ENCODE data around the gene CCR6.

The CCR6 gene

DNA sequence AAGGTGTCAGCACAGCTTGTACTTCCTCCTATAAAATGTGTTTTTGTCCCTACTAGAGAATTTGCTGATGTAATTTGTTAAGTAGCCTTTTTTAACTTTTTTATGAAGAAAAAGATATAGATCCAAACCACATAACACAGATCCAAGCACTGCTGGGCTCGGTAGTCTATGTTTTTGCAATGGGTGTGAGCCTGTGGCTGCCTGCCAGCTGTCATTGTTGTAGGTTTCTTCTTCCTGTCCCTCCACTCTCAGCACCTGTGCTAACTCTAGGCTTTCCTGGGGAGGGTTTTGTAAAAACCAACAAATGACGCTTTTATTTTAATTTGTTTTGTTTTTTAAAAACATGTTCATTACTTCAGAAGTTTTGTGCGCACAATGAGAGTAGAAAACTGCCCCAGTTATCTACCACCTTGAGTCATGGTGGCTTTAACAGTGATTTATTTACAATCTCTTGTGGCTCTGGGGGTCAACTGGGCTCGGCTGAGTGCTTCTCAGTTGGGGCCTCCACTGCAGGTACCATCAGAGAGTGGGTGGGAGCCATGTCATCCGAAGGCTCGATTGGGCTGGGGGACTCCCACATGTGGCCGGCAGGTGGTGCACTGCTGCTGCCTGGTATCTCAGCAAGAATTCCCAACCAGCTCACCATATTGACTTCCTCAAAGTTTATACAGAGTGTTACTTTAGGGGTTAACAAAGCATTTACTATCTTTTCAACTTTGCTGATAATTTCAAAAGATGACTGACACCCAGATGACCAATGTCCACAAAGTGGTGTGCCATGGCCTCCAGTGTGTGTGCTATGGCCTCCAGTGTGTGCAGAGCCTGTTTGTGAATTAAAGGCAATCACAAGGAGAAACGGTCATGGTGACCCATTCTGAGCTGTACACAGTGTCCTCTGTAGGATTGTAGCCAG lies 3.0 kb upstream of the CCR6 start:
- no peak for DNase-seq (ENCODE audit: low read depth)

DNA sequence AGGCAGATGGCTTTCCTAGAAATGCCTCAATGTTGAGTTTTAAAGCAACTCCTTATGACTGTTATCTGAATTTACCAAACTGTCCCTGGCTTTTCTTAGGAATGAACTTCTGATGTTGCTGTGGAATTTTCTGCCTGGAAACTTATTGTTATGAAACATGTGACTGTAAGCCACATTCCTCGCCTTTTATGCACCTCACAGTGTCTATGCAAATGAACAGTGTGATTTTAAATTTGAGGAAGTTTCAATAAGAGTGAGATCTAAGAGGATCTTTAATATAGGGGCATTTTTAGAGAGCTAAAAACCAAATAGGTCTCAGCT lies 2.4 kb upstream of the CCR6 start:
- DNase-seq (ENCODE audit: low read depth): no peak

DNA sequence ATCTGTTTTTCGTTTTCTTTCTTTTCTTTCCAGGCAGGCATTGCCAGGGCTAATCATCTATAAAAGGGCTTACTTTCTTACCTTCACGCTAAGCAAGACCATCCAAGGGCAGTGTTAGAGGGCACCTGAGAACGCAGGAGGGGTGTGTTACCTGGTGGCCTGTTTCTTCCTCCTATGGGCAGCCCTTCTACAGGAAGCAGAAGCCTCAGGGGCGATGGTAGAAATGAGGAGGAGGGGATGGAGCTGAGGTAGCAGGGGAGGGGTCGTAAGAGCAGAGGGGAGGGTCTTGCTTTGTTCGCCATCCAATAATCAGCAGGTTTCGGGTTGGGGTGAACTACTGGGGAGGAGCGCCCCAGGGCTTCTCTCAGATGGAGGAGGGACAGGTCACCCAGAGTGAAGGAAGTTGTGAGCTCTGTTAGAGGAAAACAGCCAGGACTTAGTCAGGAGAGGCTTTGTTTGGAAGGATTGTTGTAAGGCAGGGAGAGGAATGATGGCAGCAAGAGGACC lies 1.5 kb upstream of the CCR6 start:
- DNase-seq (ENCODE audit: low read depth): no peak

DNA sequence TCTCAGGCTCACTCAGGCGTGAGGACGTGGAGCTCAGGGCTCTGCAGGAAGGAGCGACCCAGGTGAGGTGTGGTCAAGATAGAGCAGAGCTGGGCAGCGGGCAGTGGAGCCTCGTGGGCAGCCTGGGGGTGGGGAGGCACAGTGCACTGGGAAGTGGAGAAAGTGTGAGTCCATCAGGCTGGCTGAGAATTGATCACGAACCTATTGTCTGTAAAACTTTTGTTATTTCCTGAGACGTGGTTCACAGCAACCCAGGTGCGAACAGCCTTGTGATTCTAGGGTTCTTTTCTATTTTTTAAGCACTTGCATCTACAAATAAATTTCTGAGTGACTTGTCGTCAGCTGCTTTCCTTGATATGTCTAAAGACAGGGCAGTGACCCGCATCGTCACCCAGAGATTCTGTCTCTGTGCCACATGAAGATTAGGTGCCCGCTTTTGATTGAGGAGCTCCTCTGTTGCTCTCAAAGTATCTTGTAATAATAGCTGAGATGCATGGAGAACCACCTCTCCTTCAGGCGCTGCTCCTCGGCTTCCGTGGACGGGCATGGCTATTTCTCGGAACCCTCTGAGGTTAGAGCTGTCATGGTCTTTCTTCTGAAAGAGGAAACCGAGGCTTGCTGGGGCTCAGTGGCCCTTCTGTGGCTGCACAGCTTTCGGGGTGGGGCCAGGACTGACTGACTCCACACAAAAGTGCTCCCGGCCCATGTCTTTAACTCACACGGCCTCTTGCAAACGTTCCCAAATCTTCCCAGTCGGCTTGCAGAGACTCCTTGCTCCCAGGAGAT lies 662 bp upstream of the CCR6 start:
- no peak for DNase-seq (ENCODE audit: low read depth)

DNA sequence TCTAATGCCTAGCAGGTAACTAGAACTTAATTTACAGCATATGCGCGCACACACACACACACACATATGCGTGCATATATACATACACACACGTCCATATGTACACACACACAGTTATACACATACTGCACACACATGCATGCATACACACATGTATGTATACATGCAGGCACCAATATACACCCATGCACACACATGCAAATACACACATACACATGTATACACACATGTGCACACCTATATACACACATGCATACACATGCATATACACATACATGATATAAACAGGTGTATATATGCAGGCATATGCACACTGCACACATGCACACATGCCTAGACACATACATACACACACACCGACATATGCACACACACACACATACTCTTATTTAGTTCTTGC lies 1.9 kb downstream of the CCR6 start:
- DNase-seq (ENCODE audit: low read depth): no peak

DNA sequence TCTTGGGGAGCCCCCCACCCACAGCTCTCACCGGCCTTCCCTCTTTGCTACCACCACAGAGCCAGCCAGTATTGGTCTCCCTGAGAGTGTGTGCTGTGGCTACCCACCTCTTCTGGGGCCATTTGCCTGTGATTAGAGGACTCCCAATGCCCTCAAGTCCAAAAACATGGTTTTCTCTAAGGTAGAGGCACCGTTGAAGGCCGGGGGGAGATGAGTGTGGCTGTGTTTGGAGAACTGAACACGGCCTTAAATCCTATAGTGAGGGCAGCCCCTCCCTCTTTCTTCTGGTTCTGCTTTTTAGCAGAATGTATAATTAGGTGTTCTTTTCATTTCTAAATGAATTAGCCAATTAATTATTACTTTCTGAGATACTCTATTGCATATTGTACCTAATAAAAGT lies 2.5 kb downstream of the CCR6 start:
- no peak for DNase-seq (ENCODE audit: low read depth)

DNA sequence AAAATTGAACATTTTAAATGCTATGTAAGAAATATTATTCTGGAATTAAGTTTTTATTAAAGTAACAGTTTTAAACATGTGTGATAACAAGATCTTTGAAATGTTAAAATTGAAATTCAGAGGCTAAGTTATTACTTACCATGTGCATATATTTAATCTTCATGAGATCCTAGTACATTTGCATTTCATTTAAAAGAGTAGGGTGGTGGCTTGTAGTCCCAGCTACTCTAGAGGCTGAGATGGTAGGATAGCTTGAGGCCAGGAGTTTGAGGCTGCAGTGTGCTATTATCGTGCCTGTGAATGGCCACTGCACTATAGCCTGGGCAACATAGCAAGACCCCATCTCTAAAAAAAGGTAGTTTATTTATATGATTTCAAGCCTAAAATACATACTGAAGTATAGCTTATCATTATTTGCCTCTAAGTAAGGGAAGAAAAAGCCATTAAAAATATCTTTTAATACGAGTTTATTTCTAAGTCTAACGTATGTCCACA lies 3.0 kb downstream of the CCR6 start:
- DNase-seq (ENCODE audit: low read depth): no peak

DNA sequence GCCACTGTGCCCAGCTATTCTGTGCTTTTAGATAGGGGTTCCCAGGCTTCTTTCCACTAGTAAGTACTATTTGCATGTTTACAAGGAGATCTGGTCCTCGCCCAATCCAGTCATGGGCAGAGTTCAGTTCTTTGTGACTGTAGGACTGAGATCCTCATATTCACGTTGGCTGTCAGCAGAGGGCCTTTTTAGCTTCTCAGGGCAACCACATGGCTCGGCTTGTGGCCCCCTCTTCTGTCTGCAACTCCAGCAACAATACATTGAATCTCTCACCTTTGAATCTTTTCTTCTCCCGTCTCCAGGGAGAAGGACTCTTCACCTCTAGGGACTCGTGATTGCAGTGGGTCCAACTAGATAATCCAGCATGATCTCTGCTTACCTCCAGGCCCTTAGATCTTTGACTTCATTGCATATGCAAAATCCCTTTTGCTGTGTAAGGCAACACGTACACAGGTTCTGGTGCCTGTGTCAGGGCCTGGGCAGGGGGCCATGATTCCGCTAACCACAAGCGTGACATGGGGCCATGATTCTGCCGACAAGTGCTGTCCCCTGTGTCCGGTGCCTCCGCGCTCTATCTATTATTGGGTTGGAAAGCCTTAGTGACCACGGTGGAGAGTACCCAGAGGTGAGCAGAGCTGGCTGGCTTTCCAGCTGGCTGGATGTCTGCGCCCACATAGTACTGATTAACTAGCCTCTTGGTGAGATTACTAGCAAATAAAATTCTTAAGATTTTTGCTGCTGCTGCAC lies 5.1 kb downstream of the CCR6 start:
- DNase-seq (ENCODE audit: low read depth): no peak

DNA sequence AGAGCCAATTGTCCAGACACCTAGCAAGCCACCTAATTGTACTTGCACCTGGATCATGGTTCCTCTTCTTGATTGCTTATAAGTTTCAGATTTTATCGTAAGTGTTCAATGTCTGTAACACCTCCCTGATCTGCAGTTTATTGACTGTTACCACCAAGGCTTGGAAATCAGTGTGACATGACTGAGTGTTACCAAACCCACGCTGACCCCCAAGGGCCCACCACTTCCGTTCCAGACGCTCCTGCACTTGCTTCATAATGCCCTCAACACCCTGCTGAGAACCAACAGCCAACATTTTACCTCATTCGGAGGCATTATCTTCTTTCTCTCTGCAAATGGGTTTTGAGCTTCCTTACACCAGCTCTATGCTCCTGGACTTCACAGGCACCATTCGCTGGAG lies 6.3 kb downstream of the CCR6 start:
- DNase-seq (ENCODE audit: low read depth): no peak

DNA sequence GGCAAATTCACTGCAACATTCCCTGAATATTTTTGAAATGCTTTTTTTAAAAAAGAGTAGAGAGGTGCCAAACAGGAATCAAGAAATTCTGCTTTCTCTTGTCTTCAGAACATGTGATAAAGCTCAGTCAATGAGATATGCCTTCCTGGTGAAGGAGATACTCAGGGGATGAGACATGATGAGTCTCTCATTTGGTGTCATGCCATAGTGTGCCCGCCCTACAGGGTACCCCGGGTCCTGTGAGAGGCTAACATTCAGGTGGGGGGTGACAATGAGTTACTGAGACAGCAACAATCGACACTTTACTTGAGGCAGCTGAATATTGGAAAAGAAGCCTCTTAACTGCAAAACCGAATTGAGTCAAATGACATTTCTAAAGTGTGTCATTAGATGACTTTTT lies 6.7 kb downstream of the CCR6 start:
- DNase-seq (ENCODE audit: low read depth): no peak

DNA sequence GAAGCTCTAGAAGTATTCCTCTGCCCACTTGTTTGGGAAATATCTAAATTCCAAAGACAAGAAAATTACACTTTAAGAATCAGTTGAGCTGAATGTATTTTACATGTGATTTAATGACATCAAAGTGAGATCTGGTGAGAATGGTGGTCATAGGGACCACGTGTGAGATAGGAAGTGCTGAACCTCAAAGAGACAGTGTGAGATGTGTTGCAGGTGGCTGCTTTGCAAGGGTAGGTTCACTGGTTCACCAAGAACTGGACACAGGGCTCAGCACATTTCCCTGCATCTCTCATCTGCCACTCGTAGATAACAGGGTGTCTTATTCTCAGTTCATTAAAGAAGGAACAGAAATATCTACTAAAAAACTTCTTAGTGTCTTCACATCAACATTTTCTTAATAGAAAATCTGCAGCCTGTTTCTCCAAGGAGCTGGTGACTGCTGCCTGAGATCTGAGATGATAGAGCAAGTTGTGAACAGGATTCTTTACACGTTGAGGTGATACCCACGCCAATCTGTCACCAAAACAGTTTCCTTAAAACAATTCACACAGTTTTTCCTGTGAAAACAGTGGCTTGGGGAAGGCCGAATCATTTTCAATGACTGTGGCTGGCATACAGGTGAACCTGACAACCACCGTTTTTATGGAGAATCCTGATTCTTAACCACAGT lies 7.2 kb downstream of the CCR6 start:
- no peak for DNase-seq (ENCODE audit: low read depth)

DNA sequence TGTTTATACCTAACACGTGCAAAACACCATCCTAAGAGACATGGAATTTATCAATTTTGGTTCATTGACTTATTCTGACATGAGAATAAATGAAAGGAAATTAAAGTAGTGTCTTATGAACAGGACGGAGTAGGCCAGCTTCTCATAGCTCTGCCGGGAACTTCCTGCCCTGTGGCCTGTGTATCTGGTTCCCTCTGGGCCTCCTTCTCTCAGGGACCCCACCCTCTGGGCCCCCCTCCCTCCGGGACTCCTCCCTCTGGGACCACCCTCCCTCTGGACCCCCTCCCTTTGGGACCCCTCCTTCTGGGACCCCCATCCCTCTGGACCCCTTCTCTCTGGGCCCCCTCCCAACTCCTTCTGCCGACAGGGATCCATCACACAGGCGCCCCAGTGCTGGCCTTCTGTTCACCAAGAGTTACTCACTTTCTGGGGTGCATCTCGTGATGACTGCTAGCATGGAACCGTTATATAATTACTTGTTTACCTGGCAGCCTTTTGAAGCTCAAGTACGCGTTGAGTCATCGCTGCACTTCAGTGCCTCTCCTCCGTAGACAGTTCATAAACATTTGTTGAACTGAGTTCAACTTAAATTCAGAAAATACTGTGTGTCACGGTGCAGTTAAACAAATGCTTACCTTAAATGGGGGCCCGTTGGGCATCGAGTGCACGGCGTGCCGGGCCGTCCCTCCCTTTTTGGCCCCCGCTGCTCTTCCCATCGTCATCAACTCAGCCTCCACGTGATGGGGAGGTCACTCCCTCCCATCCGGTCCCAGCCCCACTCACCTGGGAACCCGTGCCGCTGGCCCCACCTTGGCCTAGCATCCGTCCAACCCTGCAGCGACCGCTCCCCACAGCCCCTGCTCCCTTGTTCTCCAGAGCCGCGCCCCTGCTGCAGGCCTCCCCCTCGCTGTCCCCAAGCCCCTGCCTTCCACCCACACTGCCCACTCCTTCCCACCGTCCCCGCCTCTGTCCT lies 8.1 kb downstream of the CCR6 start:
- no peak for DNase-seq (ENCODE audit: low read depth)

DNA sequence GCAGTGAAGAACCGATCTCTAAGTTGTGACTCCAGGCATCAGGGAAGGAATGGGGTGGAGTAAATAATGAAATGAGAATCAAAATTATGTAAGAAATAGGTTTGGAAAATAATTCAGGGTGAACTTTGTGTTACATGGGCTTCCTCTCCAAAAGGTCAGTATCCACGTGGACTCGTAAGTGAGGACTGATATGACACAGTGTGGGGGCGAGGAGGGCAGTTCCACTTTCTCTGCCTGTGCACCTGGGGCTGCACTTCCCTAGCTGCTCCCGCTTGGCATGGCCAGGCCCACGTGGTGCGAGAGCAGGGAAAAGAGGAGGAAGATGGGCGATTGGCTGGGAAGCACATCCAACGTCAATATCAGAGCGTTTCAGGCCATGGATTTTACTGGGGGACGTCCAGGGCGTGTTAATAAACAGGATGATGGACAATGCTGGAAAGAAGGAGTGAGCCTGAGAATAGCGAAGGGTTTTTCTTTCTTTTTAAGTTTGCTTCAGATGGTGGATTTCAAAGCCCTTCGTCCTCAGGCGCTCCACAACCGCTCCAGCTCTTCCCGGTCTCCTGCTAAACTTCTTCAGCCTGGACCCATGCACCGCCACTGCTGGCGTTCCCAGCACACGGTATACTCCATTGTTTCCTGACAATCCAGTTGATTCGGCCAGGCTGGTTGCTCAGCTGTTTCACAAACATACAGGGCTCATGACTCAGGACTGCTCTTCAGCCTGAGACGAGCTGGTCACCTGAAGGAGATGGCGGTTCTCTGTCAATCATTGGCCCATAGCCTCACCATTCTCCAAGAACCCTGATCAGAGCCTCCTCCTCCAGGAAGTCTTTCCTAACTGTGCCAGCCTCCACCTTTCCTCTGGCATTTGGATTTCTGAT lies 11.8 kb downstream of the CCR6 start:
- no peak for DNase-seq (ENCODE audit: low read depth)

DNA sequence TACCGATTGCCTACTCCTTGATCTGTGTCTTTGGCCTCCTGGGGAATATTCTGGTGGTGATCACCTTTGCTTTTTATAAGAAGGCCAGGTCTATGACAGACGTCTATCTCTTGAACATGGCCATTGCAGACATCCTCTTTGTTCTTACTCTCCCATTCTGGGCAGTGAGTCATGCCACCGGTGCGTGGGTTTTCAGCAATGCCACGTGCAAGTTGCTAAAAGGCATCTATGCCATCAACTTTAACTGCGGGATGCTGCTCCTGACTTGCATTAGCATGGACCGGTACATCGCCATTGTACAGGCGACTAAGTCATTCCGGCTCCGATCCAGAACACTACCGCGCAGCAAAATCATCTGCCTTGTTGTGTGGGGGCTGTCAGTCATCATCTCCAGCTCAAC lies 13.5 kb downstream of the CCR6 start:
- DNase-seq (ENCODE audit: low read depth): no peak

DNA sequence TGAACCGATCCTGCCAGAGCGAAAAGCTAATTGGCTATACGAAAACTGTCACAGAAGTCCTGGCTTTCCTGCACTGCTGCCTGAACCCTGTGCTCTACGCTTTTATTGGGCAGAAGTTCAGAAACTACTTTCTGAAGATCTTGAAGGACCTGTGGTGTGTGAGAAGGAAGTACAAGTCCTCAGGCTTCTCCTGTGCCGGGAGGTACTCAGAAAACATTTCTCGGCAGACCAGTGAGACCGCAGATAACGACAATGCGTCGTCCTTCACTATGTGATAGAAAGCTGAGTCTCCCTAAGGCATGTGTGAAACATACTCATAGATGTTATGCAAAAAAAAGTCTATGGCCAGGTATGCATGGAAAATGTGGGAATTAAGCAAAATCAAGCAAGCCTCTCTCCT lies 14.2 kb downstream of the CCR6 start:
- DNase-seq (ENCODE audit: low read depth): no peak

DNA sequence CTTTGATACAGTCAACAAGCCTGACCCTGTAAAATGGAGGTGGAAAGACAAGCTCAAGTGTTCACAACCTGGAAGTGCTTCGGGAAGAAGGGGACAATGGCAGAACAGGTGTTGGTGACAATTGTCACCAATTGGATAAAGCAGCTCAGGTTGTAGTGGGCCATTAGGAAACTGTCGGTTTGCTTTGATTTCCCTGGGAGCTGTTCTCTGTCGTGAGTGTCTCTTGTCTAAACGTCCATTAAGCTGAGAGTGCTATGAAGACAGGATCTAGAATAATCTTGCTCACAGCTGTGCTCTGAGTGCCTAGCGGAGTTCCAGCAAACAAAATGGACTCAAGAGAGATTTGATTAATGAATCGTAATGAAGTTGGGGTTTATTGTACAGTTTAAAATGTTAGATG lies 15.0 kb downstream of the CCR6 start:
- no peak for DNase-seq (ENCODE audit: low read depth)

DNA sequence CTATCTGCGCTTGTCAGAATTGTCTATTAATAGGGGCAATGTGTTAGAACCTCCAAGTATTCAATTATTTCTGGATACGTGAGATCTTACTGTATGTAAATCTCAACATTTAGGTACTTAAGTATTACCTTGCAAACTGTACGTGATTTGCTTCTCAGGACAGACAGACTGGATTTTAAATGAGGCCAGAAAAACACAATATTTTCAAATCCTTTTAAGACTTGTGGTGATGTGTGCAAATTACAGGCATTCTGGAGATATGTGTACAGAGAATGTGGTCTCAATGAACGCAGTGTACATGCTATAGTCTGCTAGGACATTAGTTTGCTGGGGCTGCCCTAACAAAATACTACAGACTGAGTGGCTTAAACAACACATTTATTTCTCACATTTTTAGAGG lies 16.9 kb downstream of the CCR6 start:
- DNase-seq (ENCODE audit: low read depth): no peak

DNA sequence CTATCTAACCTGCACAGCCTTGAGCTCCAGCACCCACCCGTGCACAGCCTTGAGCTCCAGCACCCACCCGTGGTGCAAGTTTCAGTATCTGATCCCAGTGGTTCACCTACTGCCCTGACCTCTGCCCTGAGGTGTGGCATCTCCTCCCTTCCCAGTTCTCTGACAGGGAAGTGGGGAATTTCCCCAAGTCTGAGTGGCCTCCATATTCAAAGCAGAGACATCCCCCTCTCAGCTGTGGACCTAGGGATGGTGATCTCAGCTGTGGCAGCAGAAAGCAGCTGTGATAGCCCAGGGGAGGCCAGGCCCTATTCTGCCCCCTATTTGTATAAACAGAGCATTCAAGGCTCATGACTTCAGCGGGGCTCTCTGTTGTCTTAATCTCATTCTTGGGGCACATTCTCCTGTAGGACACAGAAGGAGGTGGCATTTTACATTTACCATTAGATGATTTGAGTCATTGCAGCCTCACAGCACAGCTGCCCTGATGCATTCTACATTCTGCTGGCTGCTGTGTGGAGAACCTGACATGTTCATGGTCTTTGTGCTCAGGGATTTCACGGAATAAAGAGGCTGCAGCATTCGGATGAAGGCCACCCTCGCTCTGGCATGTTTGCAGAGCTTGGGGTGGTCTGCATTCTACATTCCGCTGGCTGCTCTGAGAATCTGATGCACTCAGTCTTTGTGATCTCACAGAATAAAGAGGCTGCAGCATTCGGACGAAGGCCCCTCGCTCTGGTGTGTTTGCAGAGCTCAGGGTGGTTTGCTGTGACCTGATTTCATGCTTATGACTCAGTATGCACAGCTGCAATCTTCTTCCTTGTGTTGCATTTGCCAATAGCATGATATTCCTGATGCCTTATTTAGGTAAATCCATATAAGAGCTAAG lies 17.9 kb downstream of the CCR6 start:
- no peak for DNase-seq (ENCODE audit: low read depth)

Data from stimulated activated CD4-positive, alpha-beta T cell treated with anti-CD3 and anti-CD28 coated beads, Interleukin-2, amount 100 ng/mL, for 4 hours (primary cell).